HEK293 (cell line): Measurements from ENCODE around the gene ABCG4.

Source experiments
- EGR2 ChIP-seq: fragments of 450-650 bp; formaldehyde crosslinking; IDR thresholded peaks from 2 replicates; pipeline ENCODE4 v1.5.1; 2016; ENCODE audit warnings: low read depth, missing biosample characterization, missing genetic modification characterization
- HOXC10 ChIP-seq: sonication (generic); formaldehyde crosslinking; IDR thresholded peaks from 2 replicates; pipeline ENCODE4 v1.8.1; 2023; ENCODE audit warnings: mild to moderate bottlenecking, missing genetic modification reagents
- KLF10 ChIP-seq: fragments of 450-650 bp; IDR thresholded peaks from 2 replicates; pipeline ENCODE4 v1.5.1; 2018; ENCODE audit warnings: missing biosample characterization, mild to moderate bottlenecking, missing genetic modification characterization
- SP3 ChIP-seq: fragments of 450-650 bp; formaldehyde crosslinking; IDR thresholded peaks from 2 replicates; pipeline ENCODE4 v1.5.1; 2016; ENCODE audit warnings: missing biosample characterization, missing genetic modification characterization
- SP7 ChIP-seq: fragments of 450-650 bp; formaldehyde crosslinking; IDR thresholded peaks from 2 replicates; pipeline ENCODE4 v1.5.1; 2016; ENCODE audit warnings: missing biosample characterization, missing genetic modification characterization
- ZBTB17 ChIP-seq: fragments of 450-650 bp; formaldehyde crosslinking; IDR thresholded peaks from 2 replicates; pipeline ENCODE4 v1.5.1; 2016; ENCODE audit warnings: missing biosample characterization, missing genetic modification characterization
- ZEB2 ChIP-seq: fragments of 450-650 bp; formaldehyde crosslinking; IDR thresholded peaks from 2 replicates; pipeline ENCODE4 v1.5.1; 2016; ENCODE audit warnings: missing biosample characterization, missing genetic modification characterization
- ZFP37 ChIP-seq: fragments of 450-650 bp; formaldehyde crosslinking; IDR thresholded peaks from 2 replicates; pipeline ENCODE4 v1.5.1; 2016; ENCODE audit warnings: missing biosample characterization, missing genetic modification characterization
- ZNF426 ChIP-seq: fragments of 450-650 bp; formaldehyde crosslinking; IDR thresholded peaks from 2 replicates; pipeline ENCODE4 v1.5.1; 2017; ENCODE audit warnings: missing biosample characterization, missing genetic modification characterization, mild to moderate bottlenecking, inconsistent platforms, moderate library complexity
- TF ChIP-seq, protein P1 (sequence below): fragments of 450-650 bp; formaldehyde crosslinking; IDR thresholded peaks from 2 replicates; pipeline ENCODE4 v1.5.1; 2016; ENCODE audit warnings: missing biosample characterization, missing genetic modification characterization
- TF ChIP-seq, protein P2 (sequence below): fragments of 450-650 bp; formaldehyde crosslinking; IDR thresholded peaks from 2 replicates; pipeline ENCODE4 v1.5.1; 2016; ENCODE audit warnings: missing biosample characterization, missing genetic modification characterization

DNA sequence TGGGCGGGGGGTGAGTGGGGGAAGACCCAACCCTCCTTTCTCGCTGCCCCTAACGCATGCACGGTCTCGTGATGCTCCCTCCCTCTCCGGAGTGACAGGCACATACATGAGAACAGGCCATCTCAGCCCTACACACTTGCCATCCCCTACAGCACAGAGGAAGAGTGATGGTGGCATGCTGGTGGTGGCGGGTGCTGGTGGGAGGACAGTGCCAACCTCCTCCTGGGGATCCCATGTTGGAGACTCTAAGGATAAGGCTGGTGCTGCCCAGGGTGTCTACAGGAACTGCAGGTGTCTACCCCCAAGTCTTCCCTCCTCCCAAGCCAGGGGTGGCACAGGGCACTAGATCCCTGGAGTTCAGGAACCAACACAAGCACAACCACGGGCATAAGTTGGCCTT is 13.0 kb downstream of the ABCG4 start:
- TF ChIP-seq HOXC10 (CRISPR knock-in tag) (no peak), SP7 (tag by site-specific recombination) (no peak), EGR2 (tag by site-specific recombination) (no peak), ZFP37 (tag by site-specific recombination) (no peak), SP3 (tag by site-specific recombination) (no peak), ZBTB17 (tag by site-specific recombination) (no peak), ZEB2 (tag by site-specific recombination) (no peak), ZNF426 (tag by site-specific recombination) (no peak), KLF10 (tag by site-specific recombination) (no peak)
- TF ChIP-seq, protein P1, sequence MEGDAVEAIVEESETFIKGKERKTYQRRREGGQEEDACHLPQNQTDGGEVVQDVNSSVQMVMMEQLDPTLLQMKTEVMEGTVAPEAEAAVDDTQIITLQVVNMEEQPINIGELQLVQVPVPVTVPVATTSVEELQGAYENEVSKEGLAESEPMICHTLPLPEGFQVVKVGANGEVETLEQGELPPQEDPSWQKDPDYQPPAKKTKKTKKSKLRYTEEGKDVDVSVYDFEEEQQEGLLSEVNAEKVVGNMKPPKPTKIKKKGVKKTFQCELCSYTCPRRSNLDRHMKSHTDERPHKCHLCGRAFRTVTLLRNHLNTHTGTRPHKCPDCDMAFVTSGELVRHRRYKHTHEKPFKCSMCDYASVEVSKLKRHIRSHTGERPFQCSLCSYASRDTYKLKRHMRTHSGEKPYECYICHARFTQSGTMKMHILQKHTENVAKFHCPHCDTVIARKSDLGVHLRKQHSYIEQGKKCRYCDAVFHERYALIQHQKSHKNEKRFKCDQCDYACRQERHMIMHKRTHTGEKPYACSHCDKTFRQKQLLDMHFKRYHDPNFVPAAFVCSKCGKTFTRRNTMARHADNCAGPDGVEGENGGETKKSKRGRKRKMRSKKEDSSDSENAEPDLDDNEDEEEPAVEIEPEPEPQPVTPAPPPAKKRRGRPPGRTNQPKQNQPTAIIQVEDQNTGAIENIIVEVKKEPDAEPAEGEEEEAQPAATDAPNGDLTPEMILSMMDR (tag by site-specific recombination): no peak
- TF ChIP-seq, protein P2, sequence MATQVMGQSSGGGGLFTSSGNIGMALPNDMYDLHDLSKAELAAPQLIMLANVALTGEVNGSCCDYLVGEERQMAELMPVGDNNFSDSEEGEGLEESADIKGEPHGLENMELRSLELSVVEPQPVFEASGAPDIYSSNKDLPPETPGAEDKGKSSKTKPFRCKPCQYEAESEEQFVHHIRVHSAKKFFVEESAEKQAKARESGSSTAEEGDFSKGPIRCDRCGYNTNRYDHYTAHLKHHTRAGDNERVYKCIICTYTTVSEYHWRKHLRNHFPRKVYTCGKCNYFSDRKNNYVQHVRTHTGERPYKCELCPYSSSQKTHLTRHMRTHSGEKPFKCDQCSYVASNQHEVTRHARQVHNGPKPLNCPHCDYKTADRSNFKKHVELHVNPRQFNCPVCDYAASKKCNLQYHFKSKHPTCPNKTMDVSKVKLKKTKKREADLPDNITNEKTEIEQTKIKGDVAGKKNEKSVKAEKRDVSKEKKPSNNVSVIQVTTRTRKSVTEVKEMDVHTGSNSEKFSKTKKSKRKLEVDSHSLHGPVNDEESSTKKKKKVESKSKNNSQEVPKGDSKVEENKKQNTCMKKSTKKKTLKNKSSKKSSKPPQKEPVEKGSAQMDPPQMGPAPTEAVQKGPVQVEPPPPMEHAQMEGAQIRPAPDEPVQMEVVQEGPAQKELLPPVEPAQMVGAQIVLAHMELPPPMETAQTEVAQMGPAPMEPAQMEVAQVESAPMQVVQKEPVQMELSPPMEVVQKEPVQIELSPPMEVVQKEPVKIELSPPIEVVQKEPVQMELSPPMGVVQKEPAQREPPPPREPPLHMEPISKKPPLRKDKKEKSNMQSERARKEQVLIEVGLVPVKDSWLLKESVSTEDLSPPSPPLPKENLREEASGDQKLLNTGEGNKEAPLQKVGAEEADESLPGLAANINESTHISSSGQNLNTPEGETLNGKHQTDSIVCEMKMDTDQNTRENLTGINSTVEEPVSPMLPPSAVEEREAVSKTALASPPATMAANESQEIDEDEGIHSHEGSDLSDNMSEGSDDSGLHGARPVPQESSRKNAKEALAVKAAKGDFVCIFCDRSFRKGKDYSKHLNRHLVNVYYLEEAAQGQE (tag by site-specific recombination): no peak
